A673 (cell line): Measurements from ENCODE around the gene MAP3K13.

Experiments used
- CTCF ChIP-seq: fragments of 300-800, 200-600 bp; sonication (generic); conservative IDR thresholded peaks from 2 replicates; pipeline ENCODE4 v1.5.1; 2017; ENCODE audit warnings: low read depth, mild to moderate bottlenecking, antibody characterized with exemption, low read length, moderate library complexity, mixed read lengths
- EZH2 ChIP-seq: fragments of 200-600 bp; sonication (generic); IDR thresholded peaks from 2 replicates; pipeline ENCODE4 v1.6.1; 2017; ENCODE audit warnings: borderline replicate concordance, low read depth, mild to moderate bottlenecking, mixed read lengths, antibody characterized with exemption, low read length; ENCODE audit not compliant: poor library complexity, severe bottlenecking

GRCh38 chr3:185444329-185444728 lies 81.4 kb downstream of the MAP3K13 start:
- TF ChIP-seq CTCF = no peak
- TF ChIP-seq EZH2 = no peak
